K562 (cell line): ENCODE results near the gene PIK3CD. TPM values are rescaled to one million over a fixed set of nuclear protein-coding genes. Genes with fewer than 3 reads are reported as not detected.
A peak's percentile ranks its signal among the peaks of the same experiment; 100 is the strongest.

Experiments
- ARNT ChIP-seq, 2 experiments: fragments of 450-650 bp; IDR thresholded peaks; 2 replicates each; pipeline ENCODE4 v1.6.1; 2016; ENCODE audit warnings: mild to moderate bottlenecking in 1 of 2
- NR2C2 ChIP-seq, 2 experiments: fragments of 200-800 bp in 1 of 2; sonication (Bioruptor generic) in 1 of 2; sonication (generic) in 1 of 2; formaldehyde crosslinking in 1 of 2; IDR thresholded peaks; 2 replicates each; pipeline versions ENCODE4 v1.6.1 to v1.8.0; 2016 to 2022; ENCODE audit warnings: mild to moderate bottlenecking in 1 of 2, missing compliant biosample characterization in 1 of 2, missing genetic modification characterization in 1 of 2, missing genetic modification reagents in 1 of 2
- POLR2A ChIP-seq: fragments of 450-650 bp; conservative IDR thresholded peaks from 2 replicates; pipeline ENCODE4 v1.6.1; 2016
- SREBF1 ChIP-seq: fragments of 150-350 bp; IDR thresholded peaks from 2 replicates; pipeline ENCODE4 v1.6.1; 2014; ENCODE audit warnings: antibody characterized with exemption, low read depth, low read length, borderline replicate concordance
- TEAD4 ChIP-seq, 2 experiments: sonication (generic) in 1 of 2; formaldehyde crosslinking in 1 of 2; IDR thresholded peaks; 2 replicates each; pipeline versions ENCODE4 v1.6.1 to v1.8.0; 2012 to 2022; ENCODE audit warnings: borderline replicate concordance in 1 of 2, inconsistent platforms in 1 of 2, low read length in 1 of 2, mild to moderate bottlenecking in 1 of 2, missing genetic modification reagents in 1 of 2
- XRCC5 ChIP-seq: fragments of 200-400 bp; formaldehyde crosslinking; IDR thresholded peaks from 2 replicates; pipeline ENCODE4 v1.6.1; 2017; ENCODE audit warnings: low read depth, mild to moderate bottlenecking, low read length
- ZNF408 ChIP-seq: fragments of 250-450 bp; sonication (Bioruptor Pico); IDR thresholded peaks from 2 replicates; pipeline ENCODE4 v1.4.0; 2020; ENCODE audit warnings: low read depth, mild to moderate bottlenecking, moderate library complexity
- polyA plus RNA-seq, 8 experiments: library from polyadenylated mRNA; depleted of rRNA in 4 of 8; stranded (reverse) in 5 of 8; unstranded in 3 of 8; fragments of >200 nt; fragmentation: Nextera tagmentation in 2 of 8; fragmentation: Illumina TruSeq in 1 of 8; extraction: Ambion mirVana in 2 of 8; extraction: Trizol in 1 of 8; gene quantifications; 2 replicates each; pipeline versions ENCODE4 v1.2.1 to v1.2.3, GENCODE V29; 2011 to 2014; ENCODE audit warnings: inconsistent platforms in 1 of 8, missing spikeins in 1 of 8
- total RNA-seq, 7 experiments: library from RNA; depleted of rRNA in 6 of 7; stranded (reverse); fragments of >200 nt in 6 of 7; fragmentation: Illumina TruSeq in 2 of 7; extraction: Trizol in 2 of 7; gene quantifications; 2 replicates each; pipeline versions ENCODE4 v1.2.1 to v1.2.3, GENCODE V29; 2011 to 2021; ENCODE audit warnings: low replicate concordance in 1 of 7
- TF ChIP-seq, protein P1 (sequence below), 2 experiments: IDR thresholded peaks in 1 of 2; conservative IDR thresholded peaks in 1 of 2; 2 replicates each; pipeline ENCODE4 v1.6.1; 2016; ENCODE audit warnings: low read depth in 2 of 2, mild to moderate bottlenecking in 1 of 2, missing compliant biosample characterization in 1 of 2, missing genetic modification characterization in 1 of 2, moderate library complexity in 1 of 2
- TF ChIP-seq, protein P2 (sequence below): fragments of 450-650 bp; IDR thresholded peaks from 2 replicates; pipeline ENCODE4 v1.6.1; 2016; ENCODE audit warnings: mild to moderate bottlenecking, moderate library complexity
- TF ChIP-seq, protein P3 (sequence below), 3 experiments: fragments of 200-800 bp in 1 of 3; sonication (Bioruptor generic) in 1 of 3; sonication (generic) in 1 of 3; formaldehyde crosslinking in 1 of 3; IDR thresholded peaks; 2 replicates each; pipeline versions ENCODE4 v1.6.1 to v1.8.0; 2016 to 2022; ENCODE audit warnings: mild to moderate bottlenecking in 2 of 3, missing compliant biosample characterization in 2 of 3, missing genetic modification characterization in 2 of 3, missing genetic modification reagents in 1 of 3

PIK3CD gene
- total and polyA plus RNA-seq, 9 of the 15 experiments (the other 6 are each of a cell fraction or from before 2014, with no cell fraction given) = 1.8 to 20.8 (median 7.2) TPM

DNA sequence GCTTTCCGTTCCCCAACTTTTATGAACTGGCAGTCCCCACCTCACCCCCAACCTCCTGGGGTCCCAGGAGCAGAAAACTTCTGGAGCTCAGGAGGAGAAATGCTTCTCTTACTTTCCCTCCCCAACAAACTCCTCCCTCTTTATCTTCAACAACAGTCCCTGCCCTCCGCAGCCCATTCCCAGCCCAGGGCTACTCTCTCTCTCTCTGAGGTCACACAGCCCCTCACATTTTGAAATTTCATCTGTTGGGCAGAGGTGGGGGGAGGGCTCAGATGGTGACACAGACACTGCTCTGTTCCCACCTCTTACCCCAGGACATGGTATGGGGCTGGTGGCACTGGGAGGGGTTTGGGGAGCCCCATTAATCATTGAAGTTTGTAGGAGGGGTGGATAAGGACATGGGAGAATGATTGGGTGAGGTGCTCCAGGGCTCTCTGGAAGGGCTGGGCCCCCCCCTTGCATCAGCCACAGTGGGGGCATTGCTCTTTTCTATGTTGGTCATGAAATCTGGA lies 6.0 kb downstream of the PIK3CD start (continued):
- TF ChIP-seq, protein P1, sequence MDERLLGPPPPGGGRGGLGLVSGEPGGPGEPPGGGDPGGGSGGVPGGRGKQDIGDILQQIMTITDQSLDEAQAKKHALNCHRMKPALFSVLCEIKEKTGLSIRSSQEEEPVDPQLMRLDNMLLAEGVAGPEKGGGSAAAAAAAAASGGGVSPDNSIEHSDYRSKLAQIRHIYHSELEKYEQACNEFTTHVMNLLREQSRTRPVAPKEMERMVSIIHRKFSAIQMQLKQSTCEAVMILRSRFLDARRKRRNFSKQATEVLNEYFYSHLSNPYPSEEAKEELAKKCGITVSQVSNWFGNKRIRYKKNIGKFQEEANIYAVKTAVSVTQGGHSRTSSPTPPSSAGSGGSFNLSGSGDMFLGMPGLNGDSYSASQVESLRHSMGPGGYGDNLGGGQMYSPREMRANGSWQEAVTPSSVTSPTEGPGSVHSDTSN (CRISPR knock-in tag; IDR thresholded peaks at IDR 0.05; ENCODE audit: low read depth) = no peak
- TF ChIP-seq, protein P1 (tag; conservative IDR thresholded peaks at IDR 0.05; ENCODE audit: low read depth) = peak; percentile 77
- TF ChIP-seq, protein P2, sequence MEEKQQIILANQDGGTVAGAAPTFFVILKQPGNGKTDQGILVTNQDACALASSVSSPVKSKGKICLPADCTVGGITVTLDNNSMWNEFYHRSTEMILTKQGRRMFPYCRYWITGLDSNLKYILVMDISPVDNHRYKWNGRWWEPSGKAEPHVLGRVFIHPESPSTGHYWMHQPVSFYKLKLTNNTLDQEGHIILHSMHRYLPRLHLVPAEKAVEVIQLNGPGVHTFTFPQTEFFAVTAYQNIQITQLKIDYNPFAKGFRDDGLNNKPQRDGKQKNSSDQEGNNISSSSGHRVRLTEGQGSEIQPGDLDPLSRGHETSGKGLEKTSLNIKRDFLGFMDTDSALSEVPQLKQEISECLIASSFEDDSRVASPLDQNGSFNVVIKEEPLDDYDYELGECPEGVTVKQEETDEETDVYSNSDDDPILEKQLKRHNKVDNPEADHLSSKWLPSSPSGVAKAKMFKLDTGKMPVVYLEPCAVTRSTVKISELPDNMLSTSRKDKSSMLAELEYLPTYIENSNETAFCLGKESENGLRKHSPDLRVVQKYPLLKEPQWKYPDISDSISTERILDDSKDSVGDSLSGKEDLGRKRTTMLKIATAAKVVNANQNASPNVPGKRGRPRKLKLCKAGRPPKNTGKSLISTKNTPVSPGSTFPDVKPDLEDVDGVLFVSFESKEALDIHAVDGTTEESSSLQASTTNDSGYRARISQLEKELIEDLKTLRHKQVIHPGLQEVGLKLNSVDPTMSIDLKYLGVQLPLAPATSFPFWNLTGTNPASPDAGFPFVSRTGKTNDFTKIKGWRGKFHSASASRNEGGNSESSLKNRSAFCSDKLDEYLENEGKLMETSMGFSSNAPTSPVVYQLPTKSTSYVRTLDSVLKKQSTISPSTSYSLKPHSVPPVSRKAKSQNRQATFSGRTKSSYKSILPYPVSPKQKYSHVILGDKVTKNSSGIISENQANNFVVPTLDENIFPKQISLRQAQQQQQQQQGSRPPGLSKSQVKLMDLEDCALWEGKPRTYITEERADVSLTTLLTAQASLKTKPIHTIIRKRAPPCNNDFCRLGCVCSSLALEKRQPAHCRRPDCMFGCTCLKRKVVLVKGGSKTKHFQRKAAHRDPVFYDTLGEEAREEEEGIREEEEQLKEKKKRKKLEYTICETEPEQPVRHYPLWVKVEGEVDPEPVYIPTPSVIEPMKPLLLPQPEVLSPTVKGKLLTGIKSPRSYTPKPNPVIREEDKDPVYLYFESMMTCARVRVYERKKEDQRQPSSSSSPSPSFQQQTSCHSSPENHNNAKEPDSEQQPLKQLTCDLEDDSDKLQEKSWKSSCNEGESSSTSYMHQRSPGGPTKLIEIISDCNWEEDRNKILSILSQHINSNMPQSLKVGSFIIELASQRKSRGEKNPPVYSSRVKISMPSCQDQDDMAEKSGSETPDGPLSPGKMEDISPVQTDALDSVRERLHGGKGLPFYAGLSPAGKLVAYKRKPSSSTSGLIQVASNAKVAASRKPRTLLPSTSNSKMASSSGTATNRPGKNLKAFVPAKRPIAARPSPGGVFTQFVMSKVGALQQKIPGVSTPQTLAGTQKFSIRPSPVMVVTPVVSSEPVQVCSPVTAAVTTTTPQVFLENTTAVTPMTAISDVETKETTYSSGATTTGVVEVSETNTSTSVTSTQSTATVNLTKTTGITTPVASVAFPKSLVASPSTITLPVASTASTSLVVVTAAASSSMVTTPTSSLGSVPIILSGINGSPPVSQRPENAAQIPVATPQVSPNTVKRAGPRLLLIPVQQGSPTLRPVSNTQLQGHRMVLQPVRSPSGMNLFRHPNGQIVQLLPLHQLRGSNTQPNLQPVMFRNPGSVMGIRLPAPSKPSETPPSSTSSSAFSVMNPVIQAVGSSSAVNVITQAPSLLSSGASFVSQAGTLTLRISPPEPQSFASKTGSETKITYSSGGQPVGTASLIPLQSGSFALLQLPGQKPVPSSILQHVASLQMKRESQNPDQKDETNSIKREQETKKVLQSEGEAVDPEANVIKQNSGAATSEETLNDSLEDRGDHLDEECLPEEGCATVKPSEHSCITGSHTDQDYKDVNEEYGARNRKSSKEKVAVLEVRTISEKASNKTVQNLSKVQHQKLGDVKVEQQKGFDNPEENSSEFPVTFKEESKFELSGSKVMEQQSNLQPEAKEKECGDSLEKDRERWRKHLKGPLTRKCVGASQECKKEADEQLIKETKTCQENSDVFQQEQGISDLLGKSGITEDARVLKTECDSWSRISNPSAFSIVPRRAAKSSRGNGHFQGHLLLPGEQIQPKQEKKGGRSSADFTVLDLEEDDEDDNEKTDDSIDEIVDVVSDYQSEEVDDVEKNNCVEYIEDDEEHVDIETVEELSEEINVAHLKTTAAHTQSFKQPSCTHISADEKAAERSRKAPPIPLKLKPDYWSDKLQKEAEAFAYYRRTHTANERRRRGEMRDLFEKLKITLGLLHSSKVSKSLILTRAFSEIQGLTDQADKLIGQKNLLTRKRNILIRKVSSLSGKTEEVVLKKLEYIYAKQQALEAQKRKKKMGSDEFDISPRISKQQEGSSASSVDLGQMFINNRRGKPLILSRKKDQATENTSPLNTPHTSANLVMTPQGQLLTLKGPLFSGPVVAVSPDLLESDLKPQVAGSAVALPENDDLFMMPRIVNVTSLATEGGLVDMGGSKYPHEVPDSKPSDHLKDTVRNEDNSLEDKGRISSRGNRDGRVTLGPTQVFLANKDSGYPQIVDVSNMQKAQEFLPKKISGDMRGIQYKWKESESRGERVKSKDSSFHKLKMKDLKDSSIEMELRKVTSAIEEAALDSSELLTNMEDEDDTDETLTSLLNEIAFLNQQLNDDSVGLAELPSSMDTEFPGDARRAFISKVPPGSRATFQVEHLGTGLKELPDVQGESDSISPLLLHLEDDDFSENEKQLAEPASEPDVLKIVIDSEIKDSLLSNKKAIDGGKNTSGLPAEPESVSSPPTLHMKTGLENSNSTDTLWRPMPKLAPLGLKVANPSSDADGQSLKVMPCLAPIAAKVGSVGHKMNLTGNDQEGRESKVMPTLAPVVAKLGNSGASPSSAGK = no peak
- TF ChIP-seq ARNT (IDR thresholded peaks at IDR 0.05) (peak; percentile 62 to 69; a peak in 2 of 4 replicates), SREBF1 (no peak), XRCC5 (0 out of 2 replicates have a peak, but pooled peaks have one; percentile 50), ZNF408 (no peak), NR2C2 (CRISPR knock-in tag; IDR thresholded peaks at IDR 0.05) (no peak), NR2C2 (tag; IDR thresholded peaks at IDR 0.05) (0 out of 2 replicates have a peak, but pooled peaks have one; percentile 24), POLR2A (0 out of 2 replicates have a peak, but pooled peaks have one; percentile 24), TEAD4 (IDR thresholded peaks at IDR 0.05; ENCODE audit: low read length) (0 out of 2 replicates have a peak, but pooled peaks have one; percentile 25), TEAD4 (CRISPR knock-in tag; IDR thresholded peaks at IDR 0.05; ENCODE audit: borderline replicate concordance) (no peak)
- TF ChIP-seq, protein P3, sequence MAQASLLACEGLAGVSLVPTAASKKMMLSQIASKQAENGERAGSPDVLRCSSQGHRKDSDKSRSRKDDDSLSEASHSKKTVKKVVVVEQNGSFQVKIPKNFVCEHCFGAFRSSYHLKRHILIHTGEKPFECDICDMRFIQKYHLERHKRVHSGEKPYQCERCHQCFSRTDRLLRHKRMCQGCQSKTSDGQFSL (CRISPR knock-in tag; IDR thresholded peaks at IDR 0.05) = peak; percentile 87
- TF ChIP-seq, protein P3 (tag; IDR thresholded peaks at IDR 0.05) = no peak; a peak in 1 of 4 replicates
